Measurements from ENCODE around the gene LYRM4. TPM values are rescaled to one million over a fixed set of nuclear protein-coding genes. Genes with fewer than 3 reads are reported as not detected.

LYRM4 gene
- polyA plus RNA-seq, 1 donor (not counting 4 experiments of a cell fraction or from before 2014, with no cell fraction given): 41.1 TPM

DNA sequence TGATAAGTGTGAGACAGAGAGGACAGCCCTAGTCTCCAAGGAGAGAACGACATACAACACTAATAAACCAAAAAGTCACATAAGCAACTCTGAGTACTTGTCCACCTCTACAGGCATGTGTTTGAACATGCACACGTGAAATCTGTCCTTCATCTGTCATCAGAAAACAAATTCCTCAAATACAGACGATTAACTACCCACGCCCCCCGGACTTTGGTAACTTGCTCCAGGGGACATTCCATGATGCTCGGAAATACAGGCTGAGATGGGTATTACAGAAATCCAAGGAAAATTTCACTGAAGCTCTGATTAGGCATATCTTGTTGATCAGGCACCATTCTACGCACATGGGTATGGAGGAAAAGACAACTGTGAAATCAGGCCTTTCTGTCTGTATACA, 57.8 kb downstream of the LYRM4 start:
- Histone ChIP-seq H3K4me3 (ENCODE audit: control insufficient read depth in 2 of 3, extremely low read depth in 1 of 3, insufficient read depth in 2 of 3, low read depth in 1 of 3, low read length in 3 of 3) (no peak overlapping the region), H3K27ac (ENCODE audit: control insufficient read depth, insufficient read depth, low read length) (no peak overlapping the region), H3K4me2 (ENCODE audit: control insufficient read depth, extremely low read depth, insufficient read depth, low read depth, low read length) (no peak overlapping the region), H2AFZ (ENCODE audit: control insufficient read depth, low read length) (no peak overlapping the region), H3K79me2 (ENCODE audit: control insufficient read depth, insufficient read depth, low read length) (peaks cover 2% of the 10 kb centered on the region), H3K9ac (ENCODE audit: control insufficient read depth, extremely low read depth, insufficient read depth, low read length) (no peak overlapping the region), H3K9me1 (ENCODE audit: control insufficient read depth, extremely low read depth, insufficient read depth, low read length) (no peaks in the 10 kb centered on the region), H3K4me1 (ENCODE audit: control insufficient read depth, extremely low read depth, insufficient read depth, low read length) (peaks cover 36% of the 10 kb centered on the region), H3K9me3 (ENCODE audit: control insufficient read depth, low read depth, low read length) (no peaks in the 10 kb centered on the region), H3K27me3 (ENCODE audit: control insufficient read depth, extremely low read depth, insufficient read depth, low read length) (no peaks in the 10 kb centered on the region), H3K36me3 (ENCODE audit: control insufficient read depth in 2 of 2, extremely low read depth in 1 of 2, insufficient read depth in 2 of 2, low read length in 2 of 2) (peaks cover 2 to 4% of the 10 kb centered on the region in 2 experiments), H4K20me1 (ENCODE audit: control insufficient read depth, extremely low read depth, insufficient read depth, low read length) (no peaks in the 10 kb centered on the region)
- dilution Hi-C loops (cut with MboI; ENCODE audit: extremely low pct_ligation_motif_present, low sequenced_read_pairs): no loop called here
- FAIRE-seq (no peak), DNase-seq (ENCODE audit: low read depth, low spot score) (no peak)
- TF ChIP-seq, protein P1, sequence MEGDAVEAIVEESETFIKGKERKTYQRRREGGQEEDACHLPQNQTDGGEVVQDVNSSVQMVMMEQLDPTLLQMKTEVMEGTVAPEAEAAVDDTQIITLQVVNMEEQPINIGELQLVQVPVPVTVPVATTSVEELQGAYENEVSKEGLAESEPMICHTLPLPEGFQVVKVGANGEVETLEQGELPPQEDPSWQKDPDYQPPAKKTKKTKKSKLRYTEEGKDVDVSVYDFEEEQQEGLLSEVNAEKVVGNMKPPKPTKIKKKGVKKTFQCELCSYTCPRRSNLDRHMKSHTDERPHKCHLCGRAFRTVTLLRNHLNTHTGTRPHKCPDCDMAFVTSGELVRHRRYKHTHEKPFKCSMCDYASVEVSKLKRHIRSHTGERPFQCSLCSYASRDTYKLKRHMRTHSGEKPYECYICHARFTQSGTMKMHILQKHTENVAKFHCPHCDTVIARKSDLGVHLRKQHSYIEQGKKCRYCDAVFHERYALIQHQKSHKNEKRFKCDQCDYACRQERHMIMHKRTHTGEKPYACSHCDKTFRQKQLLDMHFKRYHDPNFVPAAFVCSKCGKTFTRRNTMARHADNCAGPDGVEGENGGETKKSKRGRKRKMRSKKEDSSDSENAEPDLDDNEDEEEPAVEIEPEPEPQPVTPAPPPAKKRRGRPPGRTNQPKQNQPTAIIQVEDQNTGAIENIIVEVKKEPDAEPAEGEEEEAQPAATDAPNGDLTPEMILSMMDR (optimal IDR thresholded peaks at IDR 0.05 in 1 of 3, IDR thresholded peaks at IDR 0.05 in 1 of 3, conservative IDR thresholded peaks at IDR 0.05 in 1 of 3; ENCODE audit: extremely low read depth in 1 of 3, insufficient read depth in 2 of 3, low read length in 3 of 3): no peak
- no peak for TF ChIP-seq EZH2 (IDR thresholded peaks at IDR 0.05; ENCODE audit: low read length)

DNA sequence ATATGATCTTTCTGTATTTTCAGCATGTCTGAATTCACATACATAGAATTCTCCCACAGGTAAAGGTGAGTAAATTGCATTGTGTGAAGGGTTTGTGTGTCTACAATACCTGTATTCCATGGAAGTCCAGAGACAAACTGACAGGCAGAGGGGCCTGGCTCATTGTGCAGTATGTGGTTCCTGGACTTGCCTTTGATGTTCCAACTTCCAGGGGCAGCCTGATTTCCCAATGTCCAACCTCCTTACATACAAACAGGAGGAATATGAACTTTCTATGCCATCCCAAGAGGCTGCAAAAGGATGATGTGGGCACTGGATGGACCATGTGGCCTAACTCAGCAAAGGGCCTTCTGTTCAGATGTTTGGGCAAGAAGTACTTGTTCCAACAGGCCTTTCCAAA, 58.5 kb downstream of the LYRM4 start:
- H3K27me3 ChIP-seq (ENCODE audit: control insufficient read depth, extremely low read depth, insufficient read depth, low read length): no peaks in the 10 kb centered on the region
- H3K4me2 ChIP-seq (ENCODE audit: control insufficient read depth, extremely low read depth, insufficient read depth, low read depth, low read length): no peak overlapping the region
- peaks cover 36% of the 10 kb centered on the region for H3K4me1 ChIP-seq (ENCODE audit: control insufficient read depth, extremely low read depth, insufficient read depth, low read length)
- no peak overlapping the region for H3K9ac ChIP-seq (ENCODE audit: control insufficient read depth, extremely low read depth, insufficient read depth, low read length)
- H3K4me3 ChIP-seq (ENCODE audit: control insufficient read depth in 2 of 3, extremely low read depth in 1 of 3, insufficient read depth in 2 of 3, low read depth in 1 of 3, low read length in 3 of 3): no peak overlapping the region
- TF ChIP-seq EZH2 (IDR thresholded peaks at IDR 0.05; ENCODE audit: low read length): no peak
- TF ChIP-seq, protein P1 (optimal IDR thresholded peaks at IDR 0.05 in 1 of 3, IDR thresholded peaks at IDR 0.05 in 1 of 3, conservative IDR thresholded peaks at IDR 0.05 in 1 of 3; ENCODE audit: extremely low read depth in 1 of 3, insufficient read depth in 2 of 3, low read length in 3 of 3): no peak
- H3K36me3 ChIP-seq (ENCODE audit: control insufficient read depth in 2 of 2, extremely low read depth in 1 of 2, insufficient read depth in 2 of 2, low read length in 2 of 2): peaks cover 2 to 4% of the 10 kb centered on the region in 2 experiments
- H3K27ac ChIP-seq (ENCODE audit: control insufficient read depth, insufficient read depth, low read length): no peak overlapping the region
- H2AFZ ChIP-seq (ENCODE audit: control insufficient read depth, low read length): no peak overlapping the region
- DNase-seq (ENCODE audit: low read depth, low spot score): no peak
- H3K9me3 ChIP-seq (ENCODE audit: control insufficient read depth, low read depth, low read length): no peaks in the 10 kb centered on the region
- no peaks in the 10 kb centered on the region for H3K9me1 ChIP-seq (ENCODE audit: control insufficient read depth, extremely low read depth, insufficient read depth, low read length)
- peaks cover 2% of the 10 kb centered on the region for H3K79me2 ChIP-seq (ENCODE audit: control insufficient read depth, insufficient read depth, low read length)
- dilution Hi-C loops (cut with MboI; ENCODE audit: extremely low pct_ligation_motif_present, low sequenced_read_pairs): no loop called here
- no peaks in the 10 kb centered on the region for H4K20me1 ChIP-seq (ENCODE audit: control insufficient read depth, extremely low read depth, insufficient read depth, low read length)
- no peak for FAIRE-seq
